ENCODE measurements around the gene GMPPB.

- TF ChIP-seq POLR2A (IDR thresholded peaks at IDR 0.05; ENCODE audit: low read depth, low read length) (no peak), TAF1 (IDR thresholded peaks at IDR 0.05; ENCODE audit: borderline replicate concordance, low read depth, low read length) (no peak)
Measured at GRCh38 chr3:49711489-49711888, 12.3 kb downstream of the GMPPB start.

Data from GM12892 (cell line).